ENCODE measurements around the gene NMNAT2. TPM values are rescaled to one million over a fixed set of nuclear protein-coding genes. Genes with fewer than 3 reads are reported as not detected.

Gene NMNAT2
- total and polyA plus RNA-seq, 2 of the 13 experiments (the other 11 are each of a cell fraction or from before 2014, with no cell fraction given) = not detected

- TF ChIP-seq ARHGAP35 (CRISPR knock-in tag; IDR thresholded peaks at IDR 0.05; ENCODE audit: borderline replicate concordance) = no peak
These were observed 26.1 kb upstream of the NMNAT2 start (continued) for GRCh38 chr1:183444243-183444642.

- Histone ChIP-seq H3K27ac (ENCODE audit: extremely low read length, insufficient read depth, low read length) (no peak overlapping the region), H3K36me3 (replicated peaks in 1 of 2; ENCODE audit: control insufficient read depth in 1 of 2, insufficient read depth in 2 of 2, low read length in 2 of 2) (no peaks in the 10 kb centered on the region), H2AFZ (ENCODE audit: low read length) (no peak overlapping the region), H3K4me3 (replicated peaks in 1 of 3; ENCODE audit: insufficient read depth in 1 of 3, low read depth in 2 of 3, low read length in 3 of 3) (no peak overlapping the region), H3K27me3 (ENCODE audit: control insufficient read depth in 1 of 2, insufficient read depth in 2 of 2, low read length in 2 of 2) (peaks cover 0 to 10% of the 10 kb centered on the region in 2 experiments; a peak in 2 of 5 replicates), H4K20me1 (ENCODE audit: insufficient read depth, low read length) (no peaks in the 10 kb centered on the region), H3K4me2 (ENCODE audit: low read depth, low read length) (no peak overlapping the region), H3K9me3 (ENCODE audit: low read length) (no peaks in the 10 kb centered on the region), H3K9ac (ENCODE audit: insufficient read depth, low read depth, low read length) (no peak overlapping the region), H3K79me2 (ENCODE audit: insufficient read depth, low read length) (no peaks in the 10 kb centered on the region), H3K4me1 (ENCODE audit: insufficient read depth, low read length) (no peaks in the 10 kb centered on the region)
- in situ Hi-C loops (cut with HindIII; ENCODE audit: extremely low pct_ligation_motif_present, low pct_unique_long_range_greater_than_20kb) (no loop called here), intact Hi-C loops (cut with micrococcal nuclease; ENCODE audit: unreplicated experiment) (no loop called here)
- 0% methylated on average over 1 of the region's 1 CpG for WGBS (ENCODE audit: low lambda C conversion rate)
- ChIA-PET CTCF (ENCODE audit: low intra/inter-chr PET ratio, low total read pairs) (no interaction called here), POLR2A (no interaction called here)
- no TSS peak for BruUV-seq (replicated peaks)
- no peak for ATAC-seq
- TF ChIP-seq BHLHE40 (IDR thresholded peaks at IDR 0.05; ENCODE audit: low read length) (no peak), ARHGAP35 (CRISPR knock-in tag; IDR thresholded peaks at IDR 0.05; ENCODE audit: borderline replicate concordance) (no peak)
- DNase-seq (ENCODE audit: low spot score) = no peak
- FAIRE-seq = no peak
These were observed 25.3 kb upstream of the NMNAT2 start for GRCh38 chr1:183443466-183443865.

GRCh38 chr1:183443011-183443410 is 24.8 kb upstream of the NMNAT2 start:
- WGBS (ENCODE audit: low lambda C conversion rate) = 17% methylated on average over 2 of the region's 2 CpGs
- no peak overlapping the region for H2AFZ ChIP-seq (ENCODE audit: low read length)
- in situ Hi-C loops (cut with HindIII; ENCODE audit: extremely low pct_ligation_motif_present, low pct_unique_long_range_greater_than_20kb) (no loop called here), intact Hi-C loops (cut with micrococcal nuclease; ENCODE audit: unreplicated experiment) (no loop called here)
- FAIRE-seq = no peak
- H3K27me3 ChIP-seq (ENCODE audit: control insufficient read depth in 1 of 2, insufficient read depth in 2 of 2, low read length in 2 of 2) = peaks cover 0 to 10% of the 10 kb centered on the region in 2 experiments; a peak in 2 of 5 replicates
- H3K27ac ChIP-seq (ENCODE audit: extremely low read length, insufficient read depth, low read length) = no peak overlapping the region
- H3K4me3 ChIP-seq (replicated peaks in 1 of 3; ENCODE audit: insufficient read depth in 1 of 3, low read depth in 2 of 3, low read length in 3 of 3) = no peak overlapping the region
- no peaks in the 10 kb centered on the region for H4K20me1 ChIP-seq (ENCODE audit: insufficient read depth, low read length)
- BruUV-seq (replicated peaks) = no TSS peak
- DNase-seq (ENCODE audit: low spot score) = no peak
- ChIA-PET CTCF (ENCODE audit: low intra/inter-chr PET ratio, low total read pairs) (no interaction called here), POLR2A (no interaction called here)
- H3K79me2 ChIP-seq (ENCODE audit: insufficient read depth, low read length) = no peaks in the 10 kb centered on the region
- no peaks in the 10 kb centered on the region for H3K9me3 ChIP-seq (ENCODE audit: low read length)
- H3K4me1 ChIP-seq (ENCODE audit: insufficient read depth, low read length) = no peaks in the 10 kb centered on the region
- no peak overlapping the region for H3K4me2 ChIP-seq (ENCODE audit: low read depth, low read length)
- no peak overlapping the region for H3K9ac ChIP-seq (ENCODE audit: insufficient read depth, low read depth, low read length)
- H3K36me3 ChIP-seq (replicated peaks in 1 of 2; ENCODE audit: control insufficient read depth in 1 of 2, insufficient read depth in 2 of 2, low read length in 2 of 2) = no peaks in the 10 kb centered on the region
- no peak for ATAC-seq
- TF ChIP-seq MAFF (IDR thresholded peaks at IDR 0.05; ENCODE audit: low read depth, low read length) (no peak), PLSCR1 (CRISPR knock-in tag; IDR thresholded peaks at IDR 0.05; ENCODE audit: borderline replicate concordance) (no peak), ZNF280B (CRISPR knock-in tag; IDR thresholded peaks at IDR 0.05; ENCODE audit: borderline replicate concordance) (no peak), MNT (IDR thresholded peaks at IDR 0.05) (no peak), CCAR2 (optimal IDR thresholded peaks at IDR 0.05; ENCODE audit: low read depth, low read length) (no peak), MYC (CRISPR knock-in tag; IDR thresholded peaks at IDR 0.05; ENCODE audit: borderline replicate concordance) (no peak), ZXDC (CRISPR knock-in tag; IDR thresholded peaks at IDR 0.05) (no peak), THYN1 (CRISPR knock-in tag; IDR thresholded peaks at IDR 0.05; ENCODE audit: borderline replicate concordance, low read depth) (no peak)

All from HepG2 (cell line).